Neural cell (in vitro differentiated cells): ENCODE results near the gene SFXN3. TPM values are rescaled to one million over a fixed set of nuclear protein-coding genes. Genes with fewer than 3 reads are reported as not detected.

Source experiments
- H2AFZ ChIP-seq: fragments of 200-600, 300-800 bp; sonication (generic), shearing (Covaris generic); 2 replicates; pipeline ENCODE4 v1.6.0; 2014; ENCODE audit warnings: low read depth, mild to moderate bottlenecking, antibody characterized with exemption, low read length, moderate library complexity
- H3F3A ChIP-seq: fragments of 200-600 bp; shearing (Covaris generic); 2 replicates; pipeline ENCODE4 v1.6.1; 2016; ENCODE audit warnings: mild to moderate bottlenecking, moderate library complexity, mixed read lengths, antibody characterized with exemption, low read length; ENCODE audit not compliant: insufficient read depth, poor library complexity, severe bottlenecking
- H3K27ac ChIP-seq: fragments of 200-600, 300-800 bp; sonication (generic), shearing (Covaris generic); 2 replicates; pipeline ENCODE4 v1.5.1; 2014; ENCODE audit warnings: mild to moderate bottlenecking, low read length, moderate library complexity
- H3K27me3 ChIP-seq: fragments of 300-800, 200-600 bp; sonication (generic), shearing (Covaris generic); 2 replicates; pipeline ENCODE4 v1.6.0; 2014; ENCODE audit warnings: mild to moderate bottlenecking, low read depth, low read length, moderate library complexity; ENCODE audit not compliant: insufficient read depth
- H3K36me3 ChIP-seq: fragments of 300-800, 200-600 bp; sonication (generic), shearing (Covaris generic); 2 replicates; pipeline ENCODE4 v1.5.1; 2014; ENCODE audit warnings: mild to moderate bottlenecking, antibody characterized with exemption, low read length, moderate library complexity; ENCODE audit not compliant: insufficient read depth
- H3K4me2 ChIP-seq: fragments of 300-800, 200-600 bp; sonication (generic), shearing (Covaris generic); 2 replicates; pipeline ENCODE4 v1.6.0; 2014; ENCODE audit warnings: mild to moderate bottlenecking, low read length
- H3K4me3 ChIP-seq: fragments of 300-800, 200-600 bp; sonication (generic), shearing (Covaris generic); 2 replicates; pipeline ENCODE4 v1.5.1; 2014; ENCODE audit warnings: mild to moderate bottlenecking, low read length, moderate library complexity
- H3K79me2 ChIP-seq: fragments of 200-600 bp; shearing (Covaris generic); replicated peaks from 2 replicates; pipeline ENCODE4 v1.6.0; 2014; ENCODE audit warnings: mild to moderate bottlenecking, low read length, moderate library complexity; ENCODE audit not compliant: insufficient read depth
- H3K9ac ChIP-seq: fragments of 300-800, 200-600 bp; sonication (generic), shearing (Covaris generic); 2 replicates; pipeline ENCODE4 v1.6.1; 2016; ENCODE audit warnings: mild to moderate bottlenecking, low read length, mixed read lengths
- H3K9me2 ChIP-seq: fragments of 200-600 bp; shearing (Covaris generic); 2 replicates; pipeline ENCODE4 v1.6.1; 2016; ENCODE audit warnings: mild to moderate bottlenecking, low read length, mixed read lengths; ENCODE audit not compliant: insufficient read depth
- H3K9me3 ChIP-seq: fragments of 200-600, 300-800 bp; sonication (generic), shearing (Covaris generic); 2 replicates; pipeline ENCODE4 v1.6.1; 2016; ENCODE audit warnings: mild to moderate bottlenecking, mixed run types, low read length, moderate library complexity, mixed read lengths
- H4K20me1 ChIP-seq: fragments of 200-600 bp; shearing (Covaris generic); 2 replicates; pipeline ENCODE4 v1.6.1; 2016; ENCODE audit warnings: mild to moderate bottlenecking, mixed run types; ENCODE audit not compliant: insufficient read depth
- CTCF ChIP-seq: fragments of 450-650 bp; IDR thresholded peaks from 2 replicates; pipeline ENCODE4 v1.5.1; 2014; ENCODE audit warnings: antibody characterized with exemption, mild to moderate bottlenecking, moderate library complexity; ENCODE audit not compliant: poor library complexity, severe bottlenecking
- EP300 ChIP-seq: fragments of 450-650 bp; conservative IDR thresholded peaks from 2 replicates; pipeline ENCODE4 v1.6.1; 2014; ENCODE audit warnings: antibody characterized with exemption, mild to moderate bottlenecking, moderate library complexity; ENCODE audit not compliant: poor library complexity, severe bottlenecking
- EZH2 ChIP-seq: fragments of 200-600, 300-800 bp; shearing (Covaris generic), sonication (generic); IDR thresholded peaks from 2 replicates; pipeline ENCODE4 v1.6.1; 2014; ENCODE audit warnings: antibody characterized with exemption, low read length, borderline replicate concordance, mild to moderate bottlenecking; ENCODE audit not compliant: insufficient read depth, poor library complexity, severe bottlenecking
- MXI1 ChIP-seq: fragments of 450-650 bp; conservative IDR thresholded peaks from 2 replicates; pipeline ENCODE4 v1.6.1; 2014; ENCODE audit warnings: antibody characterized with exemption, mild to moderate bottlenecking; ENCODE audit not compliant: poor library complexity, severe bottlenecking
- POLR2AphosphoS5 ChIP-seq: IDR thresholded peaks from 2 replicates; pipeline ENCODE4 v1.6.1; 2012
- RAD21 ChIP-seq: fragments of 450-650 bp; conservative IDR thresholded peaks from 2 replicates; pipeline ENCODE4 v1.6.1; 2014; ENCODE audit warnings: antibody characterized with exemption, mild to moderate bottlenecking, moderate library complexity
- REST ChIP-seq: IDR thresholded peaks from 2 replicates; pipeline ENCODE4 v1.6.1; 2012; ENCODE audit warnings: borderline replicate concordance
- SMC3 ChIP-seq: fragments of 450-650 bp; conservative IDR thresholded peaks from 2 replicates; pipeline ENCODE4 v1.6.1; 2014; ENCODE audit warnings: antibody characterized with exemption, mild to moderate bottlenecking, moderate library complexity; ENCODE audit not compliant: poor library complexity
- TAF1 ChIP-seq: IDR thresholded peaks from 2 replicates; pipeline ENCODE4 v1.6.1; 2012; ENCODE audit warnings: low read depth
- polyA plus RNA-seq: library from polyadenylated mRNA; depleted of rRNA; stranded (reverse); fragments of >200 nt; gene quantifications from 2 replicates; pipeline ENCODE4 v1.2.3, GENCODE V29; 2014

The SFXN3 gene
- polyA plus RNA-seq, 1 donor from 2014 or later: 52.1 TPM

- Histone ChIP-seq H3F3A (no peaks in the 10 kb centered on the region), H3K27me3 (peaks cover 29% of the 10 kb centered on the region), H4K20me1 (no peaks in the 10 kb centered on the region)
Observed at GRCh38 chr10:101054351-101054750, 23.3 kb downstream of the SFXN3 start.

GRCh38 chr10:101054876-101055275 lies 23.8 kb downstream of the SFXN3 start:
- Histone ChIP-seq H3K27me3 (peaks cover 23% of the 10 kb centered on the region), H2AFZ (no peak overlapping the region), H3K9ac (no peak overlapping the region), H3K4me3 (no peak overlapping the region), H3K9me3 (no peaks in the 10 kb centered on the region), H3K36me3 (no peaks in the 10 kb centered on the region), H3K79me2 (no peaks in the 10 kb centered on the region), H3K27ac (no peak overlapping the region), H4K20me1 (no peaks in the 10 kb centered on the region), H3F3A (no peaks in the 10 kb centered on the region), H3K9me2 (no peaks in the 10 kb centered on the region), H3K4me2 (no peak overlapping the region)
- TF ChIP-seq SMC3: no peak
- TF ChIP-seq REST: no peak
- no peak for TF ChIP-seq TAF1
- TF ChIP-seq CTCF: no peak
- TF ChIP-seq MXI1: no peak
- no peak for TF ChIP-seq POLR2AphosphoS5
- no peak for TF ChIP-seq EP300

More at GRCh38 chr10:101054351-101054750, 23.3 kb downstream of the SFXN3 start:
- Histone ChIP-seq H3K36me3 (no peaks in the 10 kb centered on the region), H2AFZ (no peak overlapping the region), H3K9me2 (no peaks in the 10 kb centered on the region), H3K4me3 (no peak overlapping the region), H3K9ac (no peak overlapping the region), H3K79me2 (no peaks in the 10 kb centered on the region), H3K9me3 (no peaks in the 10 kb centered on the region), H3K4me2 (no peak overlapping the region), H3K27ac (no peak overlapping the region)
- no peak for TF ChIP-seq REST
- no peak for TF ChIP-seq CTCF
- TF ChIP-seq MXI1: no peak
- TF ChIP-seq EZH2: no peak
- no peak for TF ChIP-seq RAD21
- no peak for TF ChIP-seq SMC3
- TF ChIP-seq TAF1: no peak
- no peak for TF ChIP-seq EP300
- TF ChIP-seq POLR2AphosphoS5: no peak
